Spleen (tissue), 11 donors: ENCODE measurements around the gene ARNT2. TPM values are rescaled to one million over a fixed set of nuclear protein-coding genes. Genes with fewer than 3 reads are reported as not detected.

ENCODE experiments used
- DNase-seq: peaks from one replicate; pipeline ENCODE4 v3.0.0-alpha.2; 2020
- H3K27ac ChIP-seq, 8 donors: fragments of 200-600 bp; sonication (generic) in 7 of 8; 1 replicate in 4 of 8; 2 replicates in 4 of 8; pipeline versions ENCODE4 v1.5.0 to v1.8.0; 2016 to 2021; ENCODE audit warnings: inconsistent platforms in 4 of 8, mild to moderate bottlenecking in 4 of 8, moderate library complexity in 1 of 8
- H3K27me3 ChIP-seq, 7 donors: fragments of 200-600 bp; sonication (generic) in 6 of 7; replicated peaks in 1 of 7; 1 replicate in 4 of 7; 2 replicates in 3 of 7; pipeline versions ENCODE4 v1.5.0 to v1.8.0; 2016 to 2021; ENCODE audit warnings: inconsistent platforms in 3 of 7, mild to moderate bottlenecking in 1 of 7
- H3K36me3 ChIP-seq, 6 donors: fragments of 200-600 bp; sonication (generic) in 5 of 6; 1 replicate in 4 of 6; 2 replicates in 2 of 6; pipeline versions ENCODE4 v1.5.0 to v1.8.0; 2016 to 2021; ENCODE audit warnings: inconsistent platforms in 2 of 6
- H3K4me1 ChIP-seq, 6 donors: fragments of 200-600 bp; sonication (generic) in 5 of 6; 1 replicate in 3 of 6; 2 replicates in 3 of 6; pipeline versions ENCODE4 v1.5.0 to v1.8.0; 2016 to 2021; ENCODE audit warnings: inconsistent platforms in 3 of 6
- H3K4me3 ChIP-seq, 8 donors: fragments of 200-600 bp; sonication (generic) in 7 of 8; 1 replicate in 4 of 8; 2 replicates in 4 of 8; pipeline versions ENCODE4 v1.5.0 to v1.8.0; 2016 to 2021; ENCODE audit warnings: inconsistent platforms in 4 of 8, mild to moderate bottlenecking in 4 of 8, moderate library complexity in 2 of 8
- H3K9me3 ChIP-seq, 8 donors: fragments of 200-600 bp; sonication (generic) in 7 of 8; 1 replicate in 4 of 8; 2 replicates in 4 of 8; pipeline versions ENCODE4 v1.5.0 to v1.8.0; 2016 to 2021; ENCODE audit warnings: inconsistent platforms in 4 of 8
- POLR2A ChIP-seq, 3 donors: fragments of 450-650 bp; IDR thresholded peaks; one replicate each; pipeline ENCODE4 v1.5.1; 2017; ENCODE audit warnings: antibody characterized with exemption in 3 of 3, mild to moderate bottlenecking in 1 of 3
- POLR2AphosphoS5 ChIP-seq, 3 donors: sonication (generic); formaldehyde crosslinking; IDR thresholded peaks; one replicate each; pipeline ENCODE4 v1.5.1; 2017; ENCODE audit warnings: antibody characterized with exemption in 3 of 3
- WGBS, 5 donors: extraction: QIAGEN DNeasy Blood & Tissue Kit in 3 of 5; methylation state at CpG; one replicate each; pipeline versions ENCODE4 v1.1.5 to v1.1.7; 2013 to 2018; 5-methylcytosine and 5-hydroxymethylcytosine counted together
- intact Hi-C: fragments of 100-400 bp; cut with DNase I; formaldehyde crosslinking; loops from one replicate; pipeline ENCODE4 v1.15.0; 2023; ENCODE audit warnings: low total_unique reads
- polyA plus RNA-seq, 3 donors: library from polyadenylated mRNA; stranded (reverse); fragments of 200-250 nt; gene quantifications; one replicate each; pipeline ENCODE4 v1.2.1, GENCODE V29; 2013
- total RNA-seq, 7 donors: library from RNA; depleted of rRNA in 3 of 7; stranded (reverse); fragments of >200 nt in 3 of 7; fragmentation: NEBNext Ultra II Directional in 4 of 7; extraction: Animal tissue kit (Norgen Biotek cat#: 25700) in 4 of 7; gene quantifications; one replicate each; pipeline versions ENCODE4 v1.1.0 to v1.2.1, GENCODE V29; 2016 to 2021
- TF ChIP-seq, protein P1 (sequence below), 11 experiments: fragments of 200-600 bp in 7 of 11; fragments of 450-650 bp in 4 of 11; sonication (generic) in 4 of 11; IDR thresholded peaks in 8 of 11; conservative IDR thresholded peaks in 3 of 11; 1 replicate in 7 of 11; 2 replicates in 4 of 11; pipeline versions ENCODE4 v1.4.0 to v1.8.0; 2016 to 2021; ENCODE audit warnings: antibody characterized with exemption in 11 of 11, inconsistent platforms in 4 of 11, mild to moderate bottlenecking in 1 of 11
- donor health status: healthy with polysubstance abuse.
- donor health status: DM: no; HTN: no; CAD: no; lungs with moderate emphysema.
- donor health status: DM: no; HTN: no; CAD: no.
- donor health status: Bipolar disorder and iron deficiency.
- donor health status: healthy.
- donor health status: DM: no; HTN: no; CAD: no.
- donor health status: DM: yes; HTN: yes; CAD: no.

The ARNT2 gene
- total and polyA plus RNA-seq, 10 donors: 1.9 to 12.3 (median 9.1) TPM

DNA sequence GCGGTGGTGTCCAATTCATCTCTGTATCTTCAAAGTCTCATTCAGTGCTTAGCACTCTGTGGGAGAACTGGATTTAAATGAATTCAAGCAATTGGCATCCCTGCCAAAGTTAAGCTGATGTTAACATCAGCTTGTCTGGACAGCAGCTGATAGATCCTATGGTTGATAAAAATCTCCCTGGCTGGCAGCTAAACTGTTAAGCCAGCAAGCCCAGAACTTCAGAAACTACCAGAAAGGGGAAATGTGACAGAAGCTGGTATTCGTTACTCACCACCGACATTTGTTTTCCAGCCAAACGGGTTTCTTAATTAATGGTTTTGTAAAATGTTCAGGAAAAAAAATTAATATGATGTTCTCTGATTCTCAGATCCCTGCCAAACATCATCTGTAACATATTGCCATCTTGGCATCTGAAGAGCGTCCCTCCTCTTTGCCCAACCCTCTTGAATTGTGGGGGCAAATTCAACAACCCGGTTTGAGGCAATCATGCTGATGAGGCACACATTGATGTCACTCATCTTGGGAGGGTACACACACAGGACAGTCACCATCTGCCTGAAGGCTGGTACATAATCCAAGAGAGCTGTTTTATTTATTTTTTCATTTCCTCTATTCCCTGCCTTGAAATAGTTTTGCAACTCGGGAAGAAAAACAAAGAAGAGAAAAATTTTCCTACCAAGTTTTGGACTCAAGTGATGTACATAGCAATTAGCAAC, 214.7 kb downstream of the ARNT2 start:
- no peaks in the 10 kb centered on the region for H3K36me3 ChIP-seq
- intact Hi-C loops: no loop called here
- DNase-seq: no peak
- 45 to 63% (median 53%) methylated on average over 7 of the region's 7 CpGs for WGBS, 5 donors
- peaks cover 0 to 22% (median 11%) of the 10 kb centered on the region in 8 donors for H3K9me3 ChIP-seq
- H3K27me3 ChIP-seq: peaks cover 0 to 10% (median 0%) of the 10 kb centered on the region in 7 donors
- no peak overlapping the region for H3K4me3 ChIP-seq
- TF ChIP-seq, protein P1, sequence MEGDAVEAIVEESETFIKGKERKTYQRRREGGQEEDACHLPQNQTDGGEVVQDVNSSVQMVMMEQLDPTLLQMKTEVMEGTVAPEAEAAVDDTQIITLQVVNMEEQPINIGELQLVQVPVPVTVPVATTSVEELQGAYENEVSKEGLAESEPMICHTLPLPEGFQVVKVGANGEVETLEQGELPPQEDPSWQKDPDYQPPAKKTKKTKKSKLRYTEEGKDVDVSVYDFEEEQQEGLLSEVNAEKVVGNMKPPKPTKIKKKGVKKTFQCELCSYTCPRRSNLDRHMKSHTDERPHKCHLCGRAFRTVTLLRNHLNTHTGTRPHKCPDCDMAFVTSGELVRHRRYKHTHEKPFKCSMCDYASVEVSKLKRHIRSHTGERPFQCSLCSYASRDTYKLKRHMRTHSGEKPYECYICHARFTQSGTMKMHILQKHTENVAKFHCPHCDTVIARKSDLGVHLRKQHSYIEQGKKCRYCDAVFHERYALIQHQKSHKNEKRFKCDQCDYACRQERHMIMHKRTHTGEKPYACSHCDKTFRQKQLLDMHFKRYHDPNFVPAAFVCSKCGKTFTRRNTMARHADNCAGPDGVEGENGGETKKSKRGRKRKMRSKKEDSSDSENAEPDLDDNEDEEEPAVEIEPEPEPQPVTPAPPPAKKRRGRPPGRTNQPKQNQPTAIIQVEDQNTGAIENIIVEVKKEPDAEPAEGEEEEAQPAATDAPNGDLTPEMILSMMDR (IDR thresholded peaks at IDR 0.05 in 8 of 11, conservative IDR thresholded peaks at IDR 0.05 in 3 of 11): no peak
- TF ChIP-seq POLR2AphosphoS5 (IDR thresholded peaks at IDR 0.05): no peak
- H3K27ac ChIP-seq: peak overlapping the region in 2 of 8 donors; percentile 3 to 40
- peaks cover 0 to 13% (median 4%) of the 10 kb centered on the region in 6 donors for H3K4me1 ChIP-seq

DNA sequence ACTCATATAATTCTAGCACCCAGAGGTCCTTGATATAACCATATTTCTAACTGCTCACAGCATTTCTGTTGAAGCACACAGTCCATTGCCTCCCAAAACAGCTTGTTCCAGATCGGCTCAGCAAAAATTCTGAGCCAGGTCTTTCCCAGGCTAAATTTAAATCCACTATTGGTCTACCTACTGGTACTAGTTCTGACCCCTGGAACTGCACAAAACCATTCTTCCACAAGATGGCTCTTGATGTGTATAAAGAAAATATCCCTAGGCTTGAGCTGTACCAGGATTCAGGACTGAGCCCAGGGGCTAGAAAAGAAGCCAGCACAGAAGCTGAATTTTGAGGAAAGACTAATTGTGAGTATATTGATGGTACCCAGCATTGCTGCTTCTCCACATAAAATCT, 215.5 kb downstream of the ARNT2 start:
- intact Hi-C loops: no loop called here
- WGBS, 5 donors: 79 to 86% (median 82%) methylated on average over 1 of the region's 1 CpG
- TF ChIP-seq POLR2A (IDR thresholded peaks at IDR 0.05) (no peak), POLR2AphosphoS5 (IDR thresholded peaks at IDR 0.05) (no peak)
- TF ChIP-seq, protein P1 (IDR thresholded peaks at IDR 0.05 in 8 of 11, conservative IDR thresholded peaks at IDR 0.05 in 3 of 11): peak in 3 of 11 experiments; percentile 15 to 27 (median 19)
- H3K27ac ChIP-seq: no peak overlapping the region
- H3K27me3 ChIP-seq: peaks cover 0 to 10% (median 0%) of the 10 kb centered on the region in 7 donors
- H3K4me1 ChIP-seq: peaks cover 0 to 13% (median 4%) of the 10 kb centered on the region in 6 donors
- H3K36me3 ChIP-seq: no peaks in the 10 kb centered on the region
- H3K4me3 ChIP-seq: no peak overlapping the region
- no peak for DNase-seq
- H3K9me3 ChIP-seq: peaks cover 0 to 22% (median 11%) of the 10 kb centered on the region in 8 donors

DNA sequence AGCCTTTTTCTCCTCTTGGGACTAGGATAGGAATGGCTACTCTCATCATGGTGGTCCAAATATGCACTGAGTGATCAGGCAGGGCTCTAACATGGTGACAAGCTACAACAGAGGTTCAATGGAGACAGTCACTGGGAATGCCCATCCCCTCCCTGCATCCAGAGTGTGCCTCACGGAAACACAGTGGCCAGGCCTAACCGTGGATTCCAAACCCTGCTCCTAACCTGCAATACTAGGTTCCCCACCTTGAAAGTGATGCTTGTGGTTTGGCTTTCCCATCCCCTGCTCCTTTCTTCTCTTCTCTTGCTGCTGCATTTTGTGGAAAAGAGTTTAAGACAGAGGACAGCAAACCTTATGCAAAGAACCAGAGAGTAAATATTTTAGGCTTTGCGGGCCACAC, 216.0 kb downstream of the ARNT2 start:
- TF ChIP-seq POLR2AphosphoS5 (IDR thresholded peaks at IDR 0.05) (no peak), POLR2A (IDR thresholded peaks at IDR 0.05) (no peak)
- TF ChIP-seq, protein P1 (IDR thresholded peaks at IDR 0.05 in 8 of 11, conservative IDR thresholded peaks at IDR 0.05 in 3 of 11): no peak
- intact Hi-C loops: no loop called here
- Histone ChIP-seq H3K9me3 (peaks cover 0 to 22% (median 11%) of the 10 kb centered on the region in 8 donors), H3K4me3 (no peak overlapping the region), H3K36me3 (no peaks in the 10 kb centered on the region), H3K27me3 (peaks cover 0 to 10% (median 0%) of the 10 kb centered on the region in 7 donors), H3K4me1 (peaks cover 0 to 13% (median 4%) of the 10 kb centered on the region in 6 donors), H3K27ac (no peak overlapping the region)
- DNase-seq: no peak
- 85 to 99% (median 97%) methylated on average over 3 of the region's 3 CpGs for WGBS, 5 donors

DNA sequence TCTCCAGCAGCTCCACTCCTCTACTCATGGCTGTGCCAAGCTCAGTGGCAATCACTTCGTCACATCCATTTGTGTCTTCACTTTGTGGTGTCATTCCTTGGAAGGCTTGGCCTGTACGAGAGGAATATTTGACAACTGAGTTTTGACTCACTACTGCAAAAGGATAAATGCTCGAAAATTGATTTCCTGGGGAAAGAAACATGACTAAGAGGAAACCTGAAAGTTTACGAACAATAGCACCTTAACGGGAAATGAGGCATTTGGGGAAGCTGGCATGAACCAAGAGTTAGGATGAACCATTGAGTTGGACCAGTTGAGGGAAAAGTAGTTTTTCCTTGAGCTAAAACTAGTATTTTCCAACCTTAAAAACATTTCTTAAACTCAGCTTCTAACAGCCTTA, 216.7 kb downstream of the ARNT2 start:
- Histone ChIP-seq H3K9me3 (peaks cover 0 to 22% (median 11%) of the 10 kb centered on the region in 8 donors), H3K27me3 (peaks cover 0 to 6% (median 0%) of the 10 kb centered on the region in 7 donors), H3K4me1 (peaks cover 0 to 8% (median 2%) of the 10 kb centered on the region in 6 donors), H3K36me3 (no peaks in the 10 kb centered on the region), H3K4me3 (no peak overlapping the region), H3K27ac (no peak overlapping the region)
- no peak for DNase-seq
- 61 to 78% (median 74%) methylated on average over 5 of the region's 5 CpGs for WGBS, 5 donors
- TF ChIP-seq POLR2AphosphoS5 (IDR thresholded peaks at IDR 0.05) (no peak), POLR2A (IDR thresholded peaks at IDR 0.05) (no peak)
- intact Hi-C loops: no loop called here
